C4-2B (cell line): ENCODE results near the gene LEF1.

ENCODE experiments used
- ZFX ChIP-seq: fragments of 450-650 bp; IDR thresholded peaks from 2 replicates; pipeline ENCODE4 v1.6.1; 2017
- TF ChIP-seq, protein P1 (sequence below): fragments of 450-650 bp; conservative IDR thresholded peaks from 2 replicates; pipeline ENCODE4 v1.5.1; 2017; ENCODE audit warnings: mild to moderate bottlenecking

DNA sequence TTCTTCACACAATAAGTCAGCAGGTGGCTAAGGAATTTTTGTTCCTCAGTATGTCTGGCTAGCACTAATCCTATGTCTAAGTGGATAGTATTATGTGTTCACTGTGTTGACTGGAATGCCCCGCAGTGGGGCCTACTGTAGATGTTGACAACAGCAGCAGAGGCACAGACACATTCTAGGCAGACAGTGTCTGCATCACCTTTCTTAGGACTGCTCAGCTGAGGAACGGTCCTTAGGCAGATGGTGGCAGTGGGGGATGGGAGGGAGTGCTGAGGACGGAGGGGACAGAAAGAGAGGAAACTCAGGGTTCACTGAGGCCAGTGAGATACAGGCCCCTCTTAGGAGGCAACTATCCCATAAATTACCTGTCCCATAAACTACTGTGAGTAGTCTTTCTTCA is 44.6 kb upstream of the LEF1 start:
- TF ChIP-seq, protein P1, sequence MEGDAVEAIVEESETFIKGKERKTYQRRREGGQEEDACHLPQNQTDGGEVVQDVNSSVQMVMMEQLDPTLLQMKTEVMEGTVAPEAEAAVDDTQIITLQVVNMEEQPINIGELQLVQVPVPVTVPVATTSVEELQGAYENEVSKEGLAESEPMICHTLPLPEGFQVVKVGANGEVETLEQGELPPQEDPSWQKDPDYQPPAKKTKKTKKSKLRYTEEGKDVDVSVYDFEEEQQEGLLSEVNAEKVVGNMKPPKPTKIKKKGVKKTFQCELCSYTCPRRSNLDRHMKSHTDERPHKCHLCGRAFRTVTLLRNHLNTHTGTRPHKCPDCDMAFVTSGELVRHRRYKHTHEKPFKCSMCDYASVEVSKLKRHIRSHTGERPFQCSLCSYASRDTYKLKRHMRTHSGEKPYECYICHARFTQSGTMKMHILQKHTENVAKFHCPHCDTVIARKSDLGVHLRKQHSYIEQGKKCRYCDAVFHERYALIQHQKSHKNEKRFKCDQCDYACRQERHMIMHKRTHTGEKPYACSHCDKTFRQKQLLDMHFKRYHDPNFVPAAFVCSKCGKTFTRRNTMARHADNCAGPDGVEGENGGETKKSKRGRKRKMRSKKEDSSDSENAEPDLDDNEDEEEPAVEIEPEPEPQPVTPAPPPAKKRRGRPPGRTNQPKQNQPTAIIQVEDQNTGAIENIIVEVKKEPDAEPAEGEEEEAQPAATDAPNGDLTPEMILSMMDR = no peak
- TF ChIP-seq ZFX = no peak
